ENCODE measurements around the gene GREB1. TPM values are rescaled to one million over a fixed set of nuclear protein-coding genes. Genes with fewer than 3 reads are reported as not detected.

The GREB1 gene
- total and polyA plus RNA-seq, 2 of the 13 experiments (the other 11 are each of a cell fraction or from before 2014, with no cell fraction given), result 31.3 to 61.2 TPM

- TF ChIP-seq ZNF18 (CRISPR knock-in tag; IDR thresholded peaks at IDR 0.05; ENCODE audit: insufficient replicate concordance) (no peak), ZBTB3 (CRISPR knock-in tag; IDR thresholded peaks at IDR 0.05; ENCODE audit: borderline replicate concordance, low read depth) (peak; percentile 97), ZNF644 (CRISPR knock-in tag; IDR thresholded peaks at IDR 0.05; ENCODE audit: low read depth) (peak; percentile 85), ZNF574 (CRISPR knock-in tag; IDR thresholded peaks at IDR 0.05) (peak; percentile 60), KLF16 (CRISPR knock-in tag; IDR thresholded peaks at IDR 0.05) (peak in 1 of 2 experiments; percentile 86; a peak in 2 of 4 replicates), ZNF501 (CRISPR knock-in tag; IDR thresholded peaks at IDR 0.05) (no peak), ZKSCAN1 (IDR thresholded peaks at IDR 0.05; ENCODE audit: low read length) (no peak), PPARG (CRISPR knock-in tag; conservative IDR thresholded peaks at IDR 0.05) (peak; percentile 92), HNRNPH1 (optimal IDR thresholded peaks at IDR 0.05; ENCODE audit: low read depth, low read length) (no peak), MLX (CRISPR knock-in tag; IDR thresholded peaks at IDR 0.05) (peak; percentile 64; the same call in 1 of the 2 replicates), REPIN1 (CRISPR knock-in tag; IDR thresholded peaks at IDR 0.05; ENCODE audit: borderline replicate concordance, low read depth) (no peak), MATR3 (CRISPR knock-in tag; IDR thresholded peaks at IDR 0.05) (no peak), ZNF572 (CRISPR knock-in tag; IDR thresholded peaks at IDR 0.05) (no peak), ASH2L (IDR thresholded peaks at IDR 0.05; ENCODE audit: insufficient read length, low read depth, low read length) (no peak), ZMAT5 (CRISPR knock-in tag; IDR thresholded peaks at IDR 0.05; ENCODE audit: borderline replicate concordance, low read depth) (no peak), MTF2 (CRISPR knock-in tag; IDR thresholded peaks at IDR 0.05; ENCODE audit: borderline replicate concordance) (no peak), ZNF589 (CRISPR knock-in tag; conservative IDR thresholded peaks at IDR 0.05) (no peak), ZNF207 (IDR thresholded peaks at IDR 0.05; ENCODE audit: borderline replicate concordance) (no peak), THAP8 (CRISPR knock-in tag; IDR thresholded peaks at IDR 0.05; ENCODE audit: borderline replicate concordance) (no peak), NR2F2 (IDR thresholded peaks at IDR 0.05; ENCODE audit: borderline replicate concordance, low read depth) (0 out of 2 replicates have a peak, but pooled peaks have one; percentile 36)
These were observed at the start of gene GREB1 (continued) for GRCh38 chr2:11533278-11534070.

Data from HepG2 (cell line).